HG03565 (cell line): Measurements from ENCODE around the gene PDIA6.
"Not testable (repeated sequence)": the region's sequence is repeated elsewhere in the genome, so short reads cannot be mapped to it uniquely, and the experiment has no call there.

Source experiments
- ATAC-seq: cut with Tn5 transposase; IDR thresholded peaks from one replicate; pipeline ENCODE4 v1.9.1; 2021; ENCODE audit warnings: mild to moderate bottlenecking, moderate library complexity; ENCODE audit not compliant: unreplicated experiment

PDIA6 gene

GRCh38 chr2:10811517-10811916 is 1.1 kb downstream of the PDIA6 start:
- ATAC-seq, result no peak

- peak; percentile 22 for ATAC-seq
Observed at GRCh38 chr2:10810202-10811161, 2.1 kb downstream of the PDIA6 start.

DNA sequence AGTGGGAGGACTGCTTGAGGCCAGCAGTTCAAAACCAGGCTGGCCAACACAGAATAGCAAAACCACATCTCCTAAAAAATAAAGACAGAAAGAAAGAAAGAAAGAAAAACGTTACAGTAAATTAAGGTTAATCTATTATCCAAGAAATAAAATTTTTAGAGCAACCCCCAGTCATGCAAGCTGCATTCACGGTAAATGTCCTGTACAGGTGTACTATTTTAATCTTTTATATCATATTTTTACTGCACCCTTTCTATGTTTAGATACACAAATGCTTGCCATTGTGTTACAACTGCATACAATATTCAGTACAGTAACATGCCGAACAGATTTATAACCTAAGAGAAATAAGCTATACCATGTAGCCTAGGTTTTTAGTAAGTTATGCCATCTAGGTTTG is 6.0 kb downstream of the PDIA6 start:
- no peak for ATAC-seq

- ATAC-seq, result not testable (repeated sequence)
Observed at GRCh38 chr2:10805990-10806389, 6.6 kb downstream of the PDIA6 start.

DNA sequence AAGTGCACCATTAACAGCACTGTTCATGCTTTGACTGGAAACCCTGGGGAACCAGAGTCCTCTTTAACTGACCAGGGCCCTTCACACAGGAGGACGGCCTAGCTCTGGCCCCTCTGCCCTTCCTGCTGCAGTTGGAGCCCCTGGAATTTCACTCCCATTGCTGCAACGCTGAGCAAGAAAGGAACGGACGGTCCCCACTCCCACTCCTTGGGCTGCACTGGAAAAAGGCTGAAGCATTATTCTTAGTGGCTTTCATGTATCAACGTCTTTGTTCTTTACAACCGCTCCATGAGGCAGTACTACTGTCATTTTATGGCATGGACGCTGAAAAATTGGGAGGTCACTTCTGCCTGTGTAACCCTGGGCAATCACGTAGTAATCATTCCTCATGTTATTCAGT is 9.9 kb downstream of the PDIA6 start:
- ATAC-seq, result no peak

DNA sequence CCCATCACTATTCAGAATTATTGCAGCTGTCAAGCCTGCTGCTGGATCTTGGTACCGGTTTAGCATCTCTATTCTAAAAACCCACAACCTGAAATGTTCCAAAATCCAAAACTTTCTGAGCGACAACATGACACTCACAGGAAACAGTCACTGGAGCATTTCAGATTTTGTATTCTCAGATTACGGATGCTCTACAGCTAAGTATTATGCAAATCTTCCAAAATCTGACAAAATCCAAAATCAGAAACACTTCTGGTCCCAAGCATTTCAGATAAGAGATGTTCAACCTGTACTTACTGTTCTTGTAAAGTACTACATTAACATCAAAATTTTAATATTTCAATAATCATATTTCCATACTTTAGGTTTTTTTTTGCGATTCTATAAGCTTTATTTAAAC is 12.4 kb downstream of the PDIA6 start:
- no peak for ATAC-seq

DNA sequence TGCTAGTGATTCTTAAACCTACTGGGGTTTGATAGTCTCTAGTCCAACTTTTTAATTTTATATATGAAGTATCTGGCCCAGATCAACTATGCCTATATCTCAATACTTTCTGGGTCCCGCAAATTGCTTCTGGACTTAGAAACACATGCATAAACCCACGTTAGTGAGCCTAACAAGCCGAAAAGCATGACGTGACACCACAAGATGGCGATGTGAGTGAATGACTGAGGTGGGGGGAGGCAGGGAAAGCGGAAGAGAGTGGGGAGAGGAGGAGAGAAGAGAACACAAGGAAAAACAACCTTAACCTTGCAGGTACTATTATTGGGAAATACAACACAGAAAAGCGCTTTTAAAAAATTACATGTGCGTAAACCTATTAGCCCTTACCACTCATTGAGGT is 13.8 kb downstream of the PDIA6 start:
- ATAC-seq, result no peak

DNA sequence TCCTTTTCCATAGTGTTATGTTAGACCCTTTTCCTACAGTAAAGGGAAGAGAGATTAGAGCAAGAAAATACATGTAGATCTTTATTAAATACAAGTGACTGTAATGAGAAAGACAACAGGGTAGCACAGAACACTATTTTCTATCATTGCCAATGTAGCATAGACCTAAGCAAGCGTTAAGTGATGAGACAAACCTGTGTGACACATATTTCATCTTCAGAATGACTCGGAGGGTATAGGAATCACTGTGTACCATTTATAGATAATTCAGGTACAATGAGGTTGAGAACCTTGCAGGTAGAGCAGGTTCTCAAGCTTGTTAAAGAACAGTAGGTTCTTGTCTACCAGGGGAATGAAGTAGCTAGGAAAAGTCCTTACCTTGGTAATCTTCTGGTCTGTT is 15.9 kb downstream of the PDIA6 start:
- no peak for ATAC-seq

DNA sequence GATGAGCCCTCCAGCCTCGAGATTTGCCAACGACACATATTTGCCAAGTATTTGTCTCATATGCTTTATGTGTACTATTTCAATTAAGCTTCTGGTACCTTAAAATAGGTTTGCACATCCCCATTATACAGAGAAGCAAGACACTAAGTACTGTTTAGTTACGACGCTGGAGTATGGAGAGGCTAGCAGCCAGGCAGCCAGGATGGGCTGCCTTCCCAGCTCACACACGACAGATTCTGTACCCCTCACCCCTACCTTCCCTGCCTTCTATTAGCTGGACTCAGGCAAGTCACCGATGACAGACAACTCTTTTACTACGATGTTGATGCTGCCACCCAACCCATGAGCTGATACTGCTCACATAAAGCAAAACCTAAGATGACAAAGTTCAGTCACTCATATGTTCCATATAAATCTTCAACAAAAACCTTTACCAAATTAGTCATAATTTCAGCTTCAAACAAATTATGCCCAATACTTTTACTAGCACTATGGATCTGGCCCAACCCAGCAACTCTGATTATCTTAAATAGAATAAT is 17.0 kb downstream of the PDIA6 start:
- no peak for ATAC-seq

DNA sequence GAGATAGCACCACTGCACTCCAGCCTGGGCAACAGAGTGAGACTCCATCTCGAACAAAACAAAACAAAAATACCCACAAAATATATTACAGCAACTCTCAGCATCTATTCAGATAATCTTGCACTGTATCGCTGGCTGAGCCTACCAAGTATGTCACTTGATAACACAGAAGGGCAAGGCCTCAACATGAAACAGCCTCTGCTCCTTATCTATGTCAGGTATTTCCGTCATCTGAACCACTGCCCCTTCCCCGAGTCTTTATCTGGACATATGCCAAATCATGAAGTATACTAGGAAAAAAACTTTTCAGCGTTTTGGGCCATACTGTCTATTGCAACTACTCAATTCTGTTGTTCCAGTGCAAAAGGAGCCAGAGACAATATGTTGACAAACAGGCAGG is 17.7 kb downstream of the PDIA6 start:
- ATAC-seq, result no peak

GRCh38 chr2:10793816-10794215 is 18.8 kb downstream of the PDIA6 start:
- ATAC-seq, result no peak

GRCh38 chr2:10792660-10793400 is 19.8 kb downstream of the PDIA6 start:
- no peak for ATAC-seq

DNA sequence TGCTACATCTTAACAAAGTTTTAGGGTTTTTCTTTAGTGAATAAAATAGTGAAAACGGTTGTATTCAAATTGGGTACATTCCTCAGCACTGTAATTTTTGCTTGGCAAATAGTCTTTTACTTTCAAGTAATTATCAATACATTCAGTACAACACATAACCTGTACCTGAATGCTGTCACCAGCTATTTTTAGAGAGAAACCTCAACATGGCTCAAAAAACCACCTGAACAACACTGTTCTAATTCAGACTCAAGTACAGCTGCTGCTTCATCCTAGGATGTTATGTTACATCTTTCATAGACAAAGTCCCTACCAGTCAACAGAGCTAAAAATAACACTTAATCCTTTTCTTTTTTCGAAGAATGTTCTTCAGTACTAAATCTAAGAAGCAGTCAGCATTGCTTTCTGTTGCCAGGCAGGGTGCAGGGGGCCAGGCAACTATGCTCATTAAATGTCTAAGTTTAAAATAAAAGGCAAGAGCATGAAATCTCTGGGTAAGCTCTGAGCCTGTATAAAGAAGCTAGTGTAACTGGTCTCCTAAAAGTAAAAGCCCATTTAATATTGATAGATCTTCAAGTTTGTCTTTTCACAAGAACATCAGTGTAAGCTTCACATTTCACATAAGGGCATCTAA is 20.5 kb downstream of the PDIA6 start:
- ATAC-seq, result peak; percentile 46

- ATAC-seq, result no peak
Observed at GRCh38 chr2:10790228-10790973, 22.2 kb downstream of the PDIA6 start.

DNA sequence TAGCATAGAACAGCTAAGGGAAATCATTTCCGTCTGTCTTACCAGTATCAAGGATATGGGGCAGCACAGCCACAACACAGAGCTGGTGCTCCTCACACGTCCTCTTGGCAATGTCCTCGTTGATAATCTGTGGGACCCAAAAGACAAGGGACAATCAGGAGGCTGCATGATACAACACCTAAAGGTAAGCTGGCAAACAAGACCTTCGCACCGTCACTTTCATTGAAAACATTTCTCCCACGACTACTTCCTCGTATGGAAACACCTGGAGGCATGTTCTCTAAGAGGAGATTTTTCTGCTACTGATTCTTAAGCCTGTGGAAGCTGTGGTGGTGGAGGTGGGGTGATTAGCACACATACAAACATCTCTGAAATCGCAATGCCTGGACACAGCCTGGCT is 23.7 kb downstream of the PDIA6 start:
- ATAC-seq, result no peak

DNA sequence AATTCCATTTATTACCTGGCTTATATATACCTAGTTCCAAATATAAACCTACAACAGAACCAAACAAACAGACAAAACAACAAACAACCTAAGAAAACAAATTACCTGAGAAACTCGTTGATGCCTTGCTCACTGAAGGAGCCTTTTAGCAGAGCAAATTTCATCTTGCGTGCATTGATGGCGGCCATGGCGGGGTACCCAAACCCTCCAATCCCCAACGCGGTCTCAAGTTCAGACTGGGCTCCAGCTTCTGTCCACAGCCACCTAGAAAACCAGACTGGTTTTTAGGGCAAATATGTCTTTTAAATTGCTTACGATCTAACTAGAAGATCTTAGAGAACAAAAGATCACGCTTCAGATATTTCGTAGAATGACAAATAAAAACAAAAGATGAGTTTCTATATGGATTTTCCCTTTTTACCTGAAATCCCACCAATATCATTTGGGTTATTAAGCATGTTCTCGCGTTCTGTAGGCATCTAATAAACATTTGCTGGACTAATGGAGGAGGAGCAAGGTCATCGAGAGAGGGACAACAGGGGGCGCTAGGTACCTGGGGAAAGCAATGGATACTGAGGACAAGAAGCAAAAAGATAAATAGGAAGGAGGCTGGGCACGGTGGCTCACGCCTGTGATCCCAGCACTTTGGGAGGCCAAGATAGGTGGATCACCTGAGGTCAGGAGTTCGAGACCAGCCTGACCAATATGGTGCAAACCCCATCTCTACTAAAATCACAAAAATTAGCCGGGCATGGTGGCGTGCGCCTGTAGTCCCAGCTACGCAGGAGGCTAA is 25.2 kb downstream of the PDIA6 start:
- ATAC-seq, result no peak

DNA sequence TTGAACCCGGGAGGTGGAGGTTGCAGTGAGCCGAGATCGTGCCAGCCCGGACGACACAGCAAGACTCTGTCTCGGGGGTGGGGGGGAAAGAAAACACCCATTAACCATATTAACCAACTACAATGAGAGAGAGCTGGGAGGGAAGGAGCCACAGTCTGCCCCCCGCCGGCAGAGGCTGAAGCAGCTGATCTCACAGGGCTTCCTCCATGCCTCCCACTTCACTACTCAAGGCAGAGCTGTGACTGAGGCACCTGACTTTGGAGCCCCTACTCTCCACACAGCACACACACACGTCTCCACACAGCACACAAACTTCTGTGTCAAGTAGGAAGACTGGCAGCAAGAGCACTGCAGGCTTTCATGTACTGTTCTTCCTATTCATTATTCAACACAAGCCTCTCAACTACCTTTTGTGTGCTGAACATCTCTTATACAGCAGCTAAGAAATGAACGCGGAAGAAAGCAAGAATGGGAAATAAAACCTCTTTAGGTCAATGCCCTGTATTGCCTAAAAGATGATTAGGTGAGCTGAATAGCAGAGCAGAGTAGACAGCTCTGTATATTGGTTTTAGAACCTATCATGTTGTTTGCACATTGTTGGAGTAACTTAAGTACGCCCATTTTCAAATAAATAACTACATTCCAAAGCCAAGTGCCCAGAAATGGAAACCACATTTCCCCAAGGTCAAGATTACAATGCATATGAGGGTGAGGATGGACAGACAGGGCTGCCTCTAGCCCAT is 26.2 kb downstream of the PDIA6 start:
- ATAC-seq, result no peak

- no peak for ATAC-seq
Observed at GRCh38 chr2:10785260-10785659, 27.3 kb downstream of the PDIA6 start.

- ATAC-seq, result no peak
Observed at GRCh38 chr2:10784719-10785118, 27.9 kb downstream of the PDIA6 start.
